Neural cell (in vitro differentiated cells): Measurements from ENCODE around the gene IMPACT. TPM values are rescaled to one million over a fixed set of nuclear protein-coding genes. Genes with fewer than 3 reads are reported as not detected.

Source experiments
- H2AFZ ChIP-seq: fragments of 200-600, 300-800 bp; sonication (generic), shearing (Covaris generic); 2 replicates; pipeline ENCODE4 v1.6.0; 2014; ENCODE audit warnings: low read depth, mild to moderate bottlenecking, antibody characterized with exemption, low read length, moderate library complexity
- H3F3A ChIP-seq: fragments of 200-600 bp; shearing (Covaris generic); 2 replicates; pipeline ENCODE4 v1.6.1; 2016; ENCODE audit warnings: mild to moderate bottlenecking, moderate library complexity, mixed read lengths, antibody characterized with exemption, low read length; ENCODE audit not compliant: insufficient read depth, poor library complexity, severe bottlenecking
- H3K27ac ChIP-seq: fragments of 200-600, 300-800 bp; sonication (generic), shearing (Covaris generic); 2 replicates; pipeline ENCODE4 v1.5.1; 2014; ENCODE audit warnings: mild to moderate bottlenecking, low read length, moderate library complexity
- H3K27me3 ChIP-seq: fragments of 300-800, 200-600 bp; sonication (generic), shearing (Covaris generic); 2 replicates; pipeline ENCODE4 v1.6.0; 2014; ENCODE audit warnings: mild to moderate bottlenecking, low read depth, low read length, moderate library complexity; ENCODE audit not compliant: insufficient read depth
- H3K36me3 ChIP-seq: fragments of 300-800, 200-600 bp; sonication (generic), shearing (Covaris generic); 2 replicates; pipeline ENCODE4 v1.5.1; 2014; ENCODE audit warnings: mild to moderate bottlenecking, antibody characterized with exemption, low read length, moderate library complexity; ENCODE audit not compliant: insufficient read depth
- H3K4me2 ChIP-seq: fragments of 300-800, 200-600 bp; sonication (generic), shearing (Covaris generic); 2 replicates; pipeline ENCODE4 v1.6.0; 2014; ENCODE audit warnings: mild to moderate bottlenecking, low read length
- H3K4me3 ChIP-seq: fragments of 300-800, 200-600 bp; sonication (generic), shearing (Covaris generic); 2 replicates; pipeline ENCODE4 v1.5.1; 2014; ENCODE audit warnings: mild to moderate bottlenecking, low read length, moderate library complexity
- H3K79me2 ChIP-seq: fragments of 200-600 bp; shearing (Covaris generic); replicated peaks from 2 replicates; pipeline ENCODE4 v1.6.0; 2014; ENCODE audit warnings: mild to moderate bottlenecking, low read length, moderate library complexity; ENCODE audit not compliant: insufficient read depth
- H3K9ac ChIP-seq: fragments of 300-800, 200-600 bp; sonication (generic), shearing (Covaris generic); 2 replicates; pipeline ENCODE4 v1.6.1; 2016; ENCODE audit warnings: mild to moderate bottlenecking, low read length, mixed read lengths
- H3K9me2 ChIP-seq: fragments of 200-600 bp; shearing (Covaris generic); 2 replicates; pipeline ENCODE4 v1.6.1; 2016; ENCODE audit warnings: mild to moderate bottlenecking, low read length, mixed read lengths; ENCODE audit not compliant: insufficient read depth
- H3K9me3 ChIP-seq: fragments of 200-600, 300-800 bp; sonication (generic), shearing (Covaris generic); 2 replicates; pipeline ENCODE4 v1.6.1; 2016; ENCODE audit warnings: mild to moderate bottlenecking, mixed run types, low read length, moderate library complexity, mixed read lengths
- H4K20me1 ChIP-seq: fragments of 200-600 bp; shearing (Covaris generic); 2 replicates; pipeline ENCODE4 v1.6.1; 2016; ENCODE audit warnings: mild to moderate bottlenecking, mixed run types; ENCODE audit not compliant: insufficient read depth
- EP300 ChIP-seq: fragments of 450-650 bp; conservative IDR thresholded peaks from 2 replicates; pipeline ENCODE4 v1.6.1; 2014; ENCODE audit warnings: antibody characterized with exemption, mild to moderate bottlenecking, moderate library complexity; ENCODE audit not compliant: poor library complexity, severe bottlenecking
- EZH2 ChIP-seq: fragments of 200-600, 300-800 bp; shearing (Covaris generic), sonication (generic); IDR thresholded peaks from 2 replicates; pipeline ENCODE4 v1.6.1; 2014; ENCODE audit warnings: antibody characterized with exemption, low read length, borderline replicate concordance, mild to moderate bottlenecking; ENCODE audit not compliant: insufficient read depth, poor library complexity, severe bottlenecking
- MXI1 ChIP-seq: fragments of 450-650 bp; conservative IDR thresholded peaks from 2 replicates; pipeline ENCODE4 v1.6.1; 2014; ENCODE audit warnings: antibody characterized with exemption, mild to moderate bottlenecking; ENCODE audit not compliant: poor library complexity, severe bottlenecking
- POLR2AphosphoS5 ChIP-seq: IDR thresholded peaks from 2 replicates; pipeline ENCODE4 v1.6.1; 2012
- RAD21 ChIP-seq: fragments of 450-650 bp; conservative IDR thresholded peaks from 2 replicates; pipeline ENCODE4 v1.6.1; 2014; ENCODE audit warnings: antibody characterized with exemption, mild to moderate bottlenecking, moderate library complexity
- SMC3 ChIP-seq: fragments of 450-650 bp; conservative IDR thresholded peaks from 2 replicates; pipeline ENCODE4 v1.6.1; 2014; ENCODE audit warnings: antibody characterized with exemption, mild to moderate bottlenecking, moderate library complexity; ENCODE audit not compliant: poor library complexity
- TAF1 ChIP-seq: IDR thresholded peaks from 2 replicates; pipeline ENCODE4 v1.6.1; 2012; ENCODE audit warnings: low read depth
- polyA plus RNA-seq: library from polyadenylated mRNA; depleted of rRNA; stranded (reverse); fragments of >200 nt; gene quantifications from 2 replicates; pipeline ENCODE4 v1.2.3, GENCODE V29; 2014
- TF ChIP-seq, protein P1 (sequence below): IDR thresholded peaks from 2 replicates; pipeline ENCODE4 v1.6.1; 2012; ENCODE audit warnings: borderline replicate concordance
- TF ChIP-seq, protein P2 (sequence below): fragments of 450-650 bp; IDR thresholded peaks from 2 replicates; pipeline ENCODE4 v1.5.1; 2014; ENCODE audit warnings: antibody characterized with exemption, mild to moderate bottlenecking, moderate library complexity; ENCODE audit not compliant: poor library complexity, severe bottlenecking

IMPACT gene
- polyA plus RNA-seq, 1 donor from 2014 or later, result 31.1 TPM

- no peaks in the 10 kb centered on the region for H3K9me2 ChIP-seq
- no peaks in the 10 kb centered on the region for H3F3A ChIP-seq
- H3K36me3 ChIP-seq, result no peaks in the 10 kb centered on the region
- no peak overlapping the region for H3K9ac ChIP-seq
- H3K79me2 ChIP-seq, result no peaks in the 10 kb centered on the region
- H3K4me3 ChIP-seq, result no peak overlapping the region
- no peak overlapping the region for H3K4me2 ChIP-seq
- no peaks in the 10 kb centered on the region for H3K9me3 ChIP-seq
- no peaks in the 10 kb centered on the region for H3K27me3 ChIP-seq
- H4K20me1 ChIP-seq, result no peaks in the 10 kb centered on the region
- no peak overlapping the region for H3K27ac ChIP-seq
- TF ChIP-seq POLR2AphosphoS5, result no peak
- TF ChIP-seq, protein P1, sequence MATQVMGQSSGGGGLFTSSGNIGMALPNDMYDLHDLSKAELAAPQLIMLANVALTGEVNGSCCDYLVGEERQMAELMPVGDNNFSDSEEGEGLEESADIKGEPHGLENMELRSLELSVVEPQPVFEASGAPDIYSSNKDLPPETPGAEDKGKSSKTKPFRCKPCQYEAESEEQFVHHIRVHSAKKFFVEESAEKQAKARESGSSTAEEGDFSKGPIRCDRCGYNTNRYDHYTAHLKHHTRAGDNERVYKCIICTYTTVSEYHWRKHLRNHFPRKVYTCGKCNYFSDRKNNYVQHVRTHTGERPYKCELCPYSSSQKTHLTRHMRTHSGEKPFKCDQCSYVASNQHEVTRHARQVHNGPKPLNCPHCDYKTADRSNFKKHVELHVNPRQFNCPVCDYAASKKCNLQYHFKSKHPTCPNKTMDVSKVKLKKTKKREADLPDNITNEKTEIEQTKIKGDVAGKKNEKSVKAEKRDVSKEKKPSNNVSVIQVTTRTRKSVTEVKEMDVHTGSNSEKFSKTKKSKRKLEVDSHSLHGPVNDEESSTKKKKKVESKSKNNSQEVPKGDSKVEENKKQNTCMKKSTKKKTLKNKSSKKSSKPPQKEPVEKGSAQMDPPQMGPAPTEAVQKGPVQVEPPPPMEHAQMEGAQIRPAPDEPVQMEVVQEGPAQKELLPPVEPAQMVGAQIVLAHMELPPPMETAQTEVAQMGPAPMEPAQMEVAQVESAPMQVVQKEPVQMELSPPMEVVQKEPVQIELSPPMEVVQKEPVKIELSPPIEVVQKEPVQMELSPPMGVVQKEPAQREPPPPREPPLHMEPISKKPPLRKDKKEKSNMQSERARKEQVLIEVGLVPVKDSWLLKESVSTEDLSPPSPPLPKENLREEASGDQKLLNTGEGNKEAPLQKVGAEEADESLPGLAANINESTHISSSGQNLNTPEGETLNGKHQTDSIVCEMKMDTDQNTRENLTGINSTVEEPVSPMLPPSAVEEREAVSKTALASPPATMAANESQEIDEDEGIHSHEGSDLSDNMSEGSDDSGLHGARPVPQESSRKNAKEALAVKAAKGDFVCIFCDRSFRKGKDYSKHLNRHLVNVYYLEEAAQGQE, result no peak
- no peak for TF ChIP-seq EP300
- TF ChIP-seq, protein P2, sequence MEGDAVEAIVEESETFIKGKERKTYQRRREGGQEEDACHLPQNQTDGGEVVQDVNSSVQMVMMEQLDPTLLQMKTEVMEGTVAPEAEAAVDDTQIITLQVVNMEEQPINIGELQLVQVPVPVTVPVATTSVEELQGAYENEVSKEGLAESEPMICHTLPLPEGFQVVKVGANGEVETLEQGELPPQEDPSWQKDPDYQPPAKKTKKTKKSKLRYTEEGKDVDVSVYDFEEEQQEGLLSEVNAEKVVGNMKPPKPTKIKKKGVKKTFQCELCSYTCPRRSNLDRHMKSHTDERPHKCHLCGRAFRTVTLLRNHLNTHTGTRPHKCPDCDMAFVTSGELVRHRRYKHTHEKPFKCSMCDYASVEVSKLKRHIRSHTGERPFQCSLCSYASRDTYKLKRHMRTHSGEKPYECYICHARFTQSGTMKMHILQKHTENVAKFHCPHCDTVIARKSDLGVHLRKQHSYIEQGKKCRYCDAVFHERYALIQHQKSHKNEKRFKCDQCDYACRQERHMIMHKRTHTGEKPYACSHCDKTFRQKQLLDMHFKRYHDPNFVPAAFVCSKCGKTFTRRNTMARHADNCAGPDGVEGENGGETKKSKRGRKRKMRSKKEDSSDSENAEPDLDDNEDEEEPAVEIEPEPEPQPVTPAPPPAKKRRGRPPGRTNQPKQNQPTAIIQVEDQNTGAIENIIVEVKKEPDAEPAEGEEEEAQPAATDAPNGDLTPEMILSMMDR, result no peak
- TF ChIP-seq RAD21, result no peak
- TF ChIP-seq TAF1, result no peak
- no peak for TF ChIP-seq SMC3
- no peak for TF ChIP-seq MXI1
- TF ChIP-seq EZH2, result no peak
- no peak overlapping the region for H2AFZ ChIP-seq
Measured at GRCh38 chr18:24443870-24444269, 17.4 kb downstream of the IMPACT start.

DNA sequence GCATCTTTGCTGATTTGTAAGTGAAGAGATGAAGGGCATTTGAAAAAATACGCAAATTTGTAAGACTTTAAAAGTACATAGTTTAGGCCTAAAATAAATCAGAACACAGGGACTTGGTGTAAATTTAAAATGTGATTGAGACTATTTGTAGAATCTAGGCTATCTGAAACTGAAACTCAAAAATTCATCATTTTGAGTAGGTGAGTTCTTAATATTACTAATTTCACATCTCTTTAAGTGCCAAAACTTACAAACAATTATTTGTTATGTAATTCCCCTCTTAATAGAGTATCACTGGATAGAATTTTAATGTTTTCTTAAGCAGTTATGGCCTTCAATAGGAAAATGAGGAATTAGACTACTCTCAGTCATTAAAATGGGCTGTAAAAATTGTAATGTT lies 20.0 kb downstream of the IMPACT start:
- no peak for TF ChIP-seq POLR2AphosphoS5
- TF ChIP-seq, protein P2, result no peak
- H3K9ac ChIP-seq, result no peak overlapping the region
- H3K9me3 ChIP-seq, result no peaks in the 10 kb centered on the region
- no peaks in the 10 kb centered on the region for H3K27me3 ChIP-seq
- no peaks in the 10 kb centered on the region for H3F3A ChIP-seq
- H3K36me3 ChIP-seq, result peaks cover 4% of the 10 kb centered on the region
- no peak overlapping the region for H3K27ac ChIP-seq
- no peaks in the 10 kb centered on the region for H3K79me2 ChIP-seq
- no peak overlapping the region for H3K4me3 ChIP-seq
- H3K4me2 ChIP-seq, result no peak overlapping the region
- H2AFZ ChIP-seq, result no peak overlapping the region
- no peaks in the 10 kb centered on the region for H3K9me2 ChIP-seq
- H4K20me1 ChIP-seq, result no peaks in the 10 kb centered on the region
